ENCODE data around the gene NSG2.

DNA sequence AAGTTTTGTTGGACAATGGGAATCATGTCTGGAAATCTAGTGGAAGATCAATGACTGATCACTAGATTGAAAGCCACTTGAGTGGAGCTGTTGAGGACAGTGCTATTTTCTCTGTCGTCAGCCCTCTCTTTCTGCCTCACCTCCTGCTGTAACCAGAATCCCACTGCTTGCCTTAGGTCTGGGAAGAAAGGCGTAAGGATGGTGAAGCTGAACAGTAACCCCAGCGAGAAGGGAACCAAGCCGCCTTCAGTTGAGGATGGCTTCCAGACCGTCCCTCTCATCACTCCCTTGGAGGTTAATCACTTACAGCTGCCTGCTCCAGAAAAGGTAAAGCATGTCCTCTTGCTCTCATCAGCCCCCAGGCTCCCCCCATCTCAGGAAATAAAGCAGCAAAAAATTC, 1.1 kb downstream of the NSG2 start:
- TF ChIP-seq, protein P1, sequence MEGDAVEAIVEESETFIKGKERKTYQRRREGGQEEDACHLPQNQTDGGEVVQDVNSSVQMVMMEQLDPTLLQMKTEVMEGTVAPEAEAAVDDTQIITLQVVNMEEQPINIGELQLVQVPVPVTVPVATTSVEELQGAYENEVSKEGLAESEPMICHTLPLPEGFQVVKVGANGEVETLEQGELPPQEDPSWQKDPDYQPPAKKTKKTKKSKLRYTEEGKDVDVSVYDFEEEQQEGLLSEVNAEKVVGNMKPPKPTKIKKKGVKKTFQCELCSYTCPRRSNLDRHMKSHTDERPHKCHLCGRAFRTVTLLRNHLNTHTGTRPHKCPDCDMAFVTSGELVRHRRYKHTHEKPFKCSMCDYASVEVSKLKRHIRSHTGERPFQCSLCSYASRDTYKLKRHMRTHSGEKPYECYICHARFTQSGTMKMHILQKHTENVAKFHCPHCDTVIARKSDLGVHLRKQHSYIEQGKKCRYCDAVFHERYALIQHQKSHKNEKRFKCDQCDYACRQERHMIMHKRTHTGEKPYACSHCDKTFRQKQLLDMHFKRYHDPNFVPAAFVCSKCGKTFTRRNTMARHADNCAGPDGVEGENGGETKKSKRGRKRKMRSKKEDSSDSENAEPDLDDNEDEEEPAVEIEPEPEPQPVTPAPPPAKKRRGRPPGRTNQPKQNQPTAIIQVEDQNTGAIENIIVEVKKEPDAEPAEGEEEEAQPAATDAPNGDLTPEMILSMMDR (IDR thresholded peaks at IDR 0.05), result no peak
- TF ChIP-seq POLR2A (IDR thresholded peaks at IDR 0.05), result no peak

All from testis (tissue), 2 donors.